PFSK-1 (cell line): ENCODE results near the gene ENTPD2.

Experiments used
- POLR2AphosphoS5 ChIP-seq: IDR thresholded peaks from 2 replicates; pipeline ENCODE4 v1.6.1; 2012; ENCODE audit warnings: low read depth, mild to moderate bottlenecking, control low read depth, low read length, moderate library complexity
- SIN3A ChIP-seq: IDR thresholded peaks from 2 replicates; pipeline ENCODE4 v1.6.1; 2012; ENCODE audit warnings: mild to moderate bottlenecking, low read length, moderate library complexity, borderline replicate concordance; ENCODE audit not compliant: insufficient read depth

DNA sequence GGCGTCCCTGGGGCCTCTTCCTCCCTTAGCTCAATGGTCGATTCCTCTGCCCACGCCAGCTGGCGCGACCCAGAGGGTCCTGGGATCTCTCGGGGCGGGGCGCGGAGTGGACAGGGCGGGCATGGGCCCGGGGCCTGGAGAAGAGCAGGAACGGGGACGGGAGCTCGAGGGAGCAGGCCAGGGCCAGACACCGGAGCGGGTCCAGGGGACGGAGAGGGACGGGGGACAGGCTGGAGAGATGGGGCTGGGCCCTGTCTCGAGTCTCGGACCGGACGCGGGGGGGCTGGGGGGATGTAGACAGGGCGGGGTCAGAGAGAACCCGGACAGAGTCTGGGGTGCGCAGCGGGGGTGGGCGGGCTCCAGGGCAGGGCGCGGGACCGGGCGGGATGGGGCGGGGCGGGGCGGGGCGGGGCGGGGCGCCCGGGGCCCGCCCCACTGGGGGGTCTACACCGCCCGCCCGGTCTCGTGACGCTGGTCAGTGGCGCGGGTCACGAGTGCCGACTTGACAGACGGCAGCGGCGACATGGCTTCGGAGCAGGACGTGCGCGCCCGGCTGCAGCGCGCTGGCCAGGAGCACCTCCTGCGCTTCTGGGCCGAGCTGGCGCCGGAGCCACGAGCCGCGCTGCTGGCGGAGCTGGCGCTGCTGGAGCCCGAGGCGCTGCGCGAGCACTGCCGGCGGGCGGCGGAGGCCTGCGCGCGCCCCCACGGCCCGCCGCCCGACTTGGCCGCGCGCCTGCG, 23.3 kb upstream of the ENTPD2 start, which contains the start of gene UAP1L1:
- TF ChIP-seq POLR2AphosphoS5, result peak; percentile 33; the same call in 1 of the 2 replicates
- TF ChIP-seq SIN3A, result no peak
